Upper lobe of left lung (tissue), 4 donors: ENCODE measurements around the gene CPT1A.

Experiments
- EP300 ChIP-seq, 4 donors: sonication (generic); formaldehyde crosslinking; IDR thresholded peaks; one replicate each; pipeline ENCODE4 v1.5.1; 2017; ENCODE audit warnings: antibody characterized with exemption in 4 of 4, control low read depth in 2 of 4
- POLR2A ChIP-seq, 4 donors: fragments of 450-650 bp; IDR thresholded peaks; one replicate each; pipeline ENCODE4 v1.5.1; 2016 to 2017; ENCODE audit warnings: antibody characterized with exemption in 4 of 4, mild to moderate bottlenecking in 2 of 4
- TF ChIP-seq, protein P1 (sequence below), 6 experiments: fragments of 450-650 bp in 4 of 6; fragments of 200-600 bp in 2 of 6; sonication (generic) in 2 of 6; IDR thresholded peaks; one replicate each; pipeline ENCODE4 v1.5.1; 2016 to 2019; ENCODE audit warnings: antibody characterized with exemption in 6 of 6

DNA sequence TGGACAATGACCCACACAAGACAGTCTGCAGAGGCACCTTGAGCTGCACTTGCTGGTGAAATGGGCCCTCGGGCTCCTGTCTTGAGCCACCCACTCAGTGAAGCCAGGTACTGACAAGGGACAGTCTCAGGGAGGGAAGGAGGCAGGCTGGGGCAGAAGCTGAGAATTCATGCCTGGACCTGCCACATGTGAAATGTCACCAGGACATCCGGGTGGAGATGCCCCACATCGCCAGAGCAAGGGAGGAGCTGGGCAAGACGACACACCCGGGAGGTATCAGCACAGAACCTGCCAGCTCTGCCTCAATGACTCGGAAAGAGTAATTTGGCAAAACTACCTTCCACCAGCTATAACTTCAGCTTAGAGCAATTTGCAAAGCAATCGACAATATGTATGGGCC, 23.5 kb downstream of the CPT1A start:
- TF ChIP-seq, protein P1, sequence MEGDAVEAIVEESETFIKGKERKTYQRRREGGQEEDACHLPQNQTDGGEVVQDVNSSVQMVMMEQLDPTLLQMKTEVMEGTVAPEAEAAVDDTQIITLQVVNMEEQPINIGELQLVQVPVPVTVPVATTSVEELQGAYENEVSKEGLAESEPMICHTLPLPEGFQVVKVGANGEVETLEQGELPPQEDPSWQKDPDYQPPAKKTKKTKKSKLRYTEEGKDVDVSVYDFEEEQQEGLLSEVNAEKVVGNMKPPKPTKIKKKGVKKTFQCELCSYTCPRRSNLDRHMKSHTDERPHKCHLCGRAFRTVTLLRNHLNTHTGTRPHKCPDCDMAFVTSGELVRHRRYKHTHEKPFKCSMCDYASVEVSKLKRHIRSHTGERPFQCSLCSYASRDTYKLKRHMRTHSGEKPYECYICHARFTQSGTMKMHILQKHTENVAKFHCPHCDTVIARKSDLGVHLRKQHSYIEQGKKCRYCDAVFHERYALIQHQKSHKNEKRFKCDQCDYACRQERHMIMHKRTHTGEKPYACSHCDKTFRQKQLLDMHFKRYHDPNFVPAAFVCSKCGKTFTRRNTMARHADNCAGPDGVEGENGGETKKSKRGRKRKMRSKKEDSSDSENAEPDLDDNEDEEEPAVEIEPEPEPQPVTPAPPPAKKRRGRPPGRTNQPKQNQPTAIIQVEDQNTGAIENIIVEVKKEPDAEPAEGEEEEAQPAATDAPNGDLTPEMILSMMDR (IDR thresholded peaks at IDR 0.05): no peak
- TF ChIP-seq POLR2A (IDR thresholded peaks at IDR 0.05): no peak
- TF ChIP-seq EP300 (IDR thresholded peaks at IDR 0.05): no peak
